Stimulated activated effector memory CD8-positive, alpha-beta T cell treated with anti-CD3 and anti-CD28 coated beads, Interleukin-12 subunit alpha, Interleukin-12 subunit beta, amount 100 ng/mL, for 72 hours (primary cell): Measurements from ENCODE around the gene TP63.
"Not testable (repeated sequence)": the region's sequence is repeated elsewhere in the genome, so short reads cannot be mapped to it uniquely, and the experiment has no call there.

ENCODE experiments used
- ATAC-seq: fragments of 150-1000 bp; cut with Tn5 transposase; 2 replicates; pipeline ENCODE4 v1.10.0; 2021
- DNase-seq, 2 donors: peaks; one replicate each; pipeline ENCODE4 v3.0.0; 2021 to 2022; ENCODE audit warnings: low spot score in 2 of 2
- H3K27ac Mint-ChIP-seq: one replicate; pipeline ENCODE4 v1.8.0; 2022; ENCODE audit warnings: mild to moderate bottlenecking, mixed read lengths
- H3K36me3 Mint-ChIP-seq: one replicate; pipeline ENCODE4 v1.8.0; 2022; ENCODE audit warnings: mild to moderate bottlenecking, mixed read lengths
- H3K4me1 Mint-ChIP-seq: one replicate; pipeline ENCODE4 v1.8.0; 2022; ENCODE audit warnings: mixed read lengths
- H3K4me3 Mint-ChIP-seq: one replicate; pipeline ENCODE4 v1.8.0; 2022; ENCODE audit warnings: mild to moderate bottlenecking, mixed read lengths
- H3K9me3 Mint-ChIP-seq: one replicate; pipeline ENCODE4 v1.8.0; 2022; ENCODE audit warnings: mixed read lengths

TP63 gene

DNA sequence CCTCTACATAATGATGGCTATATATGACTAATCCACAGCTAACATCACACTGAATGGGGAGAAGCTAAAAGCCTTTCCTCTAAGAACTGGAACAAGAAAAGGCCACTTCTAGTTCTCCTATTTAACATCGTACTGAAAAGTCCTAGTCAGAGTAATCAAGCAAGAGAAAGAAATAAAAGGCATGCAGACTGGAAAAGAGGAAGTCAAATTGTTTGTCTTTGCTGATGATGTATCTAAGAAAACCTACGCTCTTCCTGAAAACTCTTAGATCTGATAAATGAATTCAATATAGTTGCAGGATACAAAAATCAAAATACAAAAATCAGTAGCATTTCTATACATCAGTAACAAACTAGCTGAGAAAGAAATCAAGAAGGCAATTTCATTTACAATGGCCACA, 116.9 kb downstream of the TP63 start:
- DNase-seq, result no peak
- H3K36me3 Mint-ChIP-seq, result no peaks in the 10 kb centered on the region
- H3K4me3 Mint-ChIP-seq, result no peak overlapping the region
- no peak overlapping the region for H3K27ac Mint-ChIP-seq
- no peak for ATAC-seq
- H3K9me3 Mint-ChIP-seq, result peaks cover 4% of the 10 kb centered on the region
- H3K4me1 Mint-ChIP-seq, result no peaks in the 10 kb centered on the region

- not testable (repeated sequence) for H3K4me1 Mint-ChIP-seq, H3K9me3 Mint-ChIP-seq, H3K27ac Mint-ChIP-seq, H3K36me3 Mint-ChIP-seq, DNase-seq, ATAC-seq, H3K4me3 Mint-ChIP-seq
Observed at GRCh38 chr3:189750972-189751371, 119.8 kb downstream of the TP63 start.

DNA sequence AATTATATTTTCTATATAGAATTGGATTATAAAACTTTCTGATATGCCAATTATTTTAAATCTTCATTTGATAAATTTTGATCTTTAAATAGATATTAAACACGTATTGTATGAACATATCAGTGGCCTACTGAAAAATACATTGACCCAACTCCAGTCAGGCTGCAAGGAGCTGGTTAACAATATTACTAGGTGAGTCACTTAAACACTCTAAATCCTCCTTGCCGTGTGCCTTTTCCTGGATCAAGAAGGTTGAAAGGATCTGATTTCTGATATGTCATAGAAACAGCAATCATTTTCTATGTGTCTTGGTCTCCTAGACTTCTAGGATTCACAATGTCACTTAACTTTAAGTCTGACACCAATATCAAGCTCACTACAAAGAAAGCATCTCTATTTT, 123.2 kb downstream of the TP63 start:
- H3K4me1 Mint-ChIP-seq, result no peaks in the 10 kb centered on the region
- no peak overlapping the region for H3K4me3 Mint-ChIP-seq
- H3K9me3 Mint-ChIP-seq, result no peaks in the 10 kb centered on the region
- no peak overlapping the region for H3K27ac Mint-ChIP-seq
- no peaks in the 10 kb centered on the region for H3K36me3 Mint-ChIP-seq
- DNase-seq (no peak), ATAC-seq (no peak)

DNA sequence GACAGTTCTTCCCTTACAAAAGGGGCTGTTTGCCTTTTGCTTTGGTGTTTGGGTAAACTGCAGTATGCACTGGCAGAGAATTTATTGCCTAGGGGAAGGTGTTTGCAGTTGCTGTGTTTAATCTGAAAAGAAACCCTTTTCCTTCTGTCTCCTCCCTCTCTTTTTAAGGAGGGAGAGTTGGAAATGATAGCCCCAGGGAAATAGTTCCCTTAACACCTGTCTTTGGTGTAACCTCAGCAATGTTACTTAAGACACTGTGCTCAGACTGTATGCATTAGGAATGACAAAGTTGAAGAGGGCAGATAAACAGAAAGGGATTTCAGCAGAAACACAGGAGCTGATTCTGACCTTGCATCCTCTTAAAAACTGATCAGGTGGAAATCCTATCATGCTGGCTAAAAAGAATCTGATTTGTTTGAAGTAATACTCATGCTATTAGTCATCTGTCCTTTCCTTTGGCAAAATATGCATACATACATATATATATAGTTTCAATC, 125.4 kb downstream of the TP63 start:
- no peaks in the 10 kb centered on the region for H3K36me3 Mint-ChIP-seq
- H3K4me1 Mint-ChIP-seq, result no peaks in the 10 kb centered on the region
- no peak for DNase-seq
- no peak for ATAC-seq
- H3K27ac Mint-ChIP-seq, result no peak overlapping the region
- no peak overlapping the region for H3K4me3 Mint-ChIP-seq
- no peaks in the 10 kb centered on the region for H3K9me3 Mint-ChIP-seq

DNA sequence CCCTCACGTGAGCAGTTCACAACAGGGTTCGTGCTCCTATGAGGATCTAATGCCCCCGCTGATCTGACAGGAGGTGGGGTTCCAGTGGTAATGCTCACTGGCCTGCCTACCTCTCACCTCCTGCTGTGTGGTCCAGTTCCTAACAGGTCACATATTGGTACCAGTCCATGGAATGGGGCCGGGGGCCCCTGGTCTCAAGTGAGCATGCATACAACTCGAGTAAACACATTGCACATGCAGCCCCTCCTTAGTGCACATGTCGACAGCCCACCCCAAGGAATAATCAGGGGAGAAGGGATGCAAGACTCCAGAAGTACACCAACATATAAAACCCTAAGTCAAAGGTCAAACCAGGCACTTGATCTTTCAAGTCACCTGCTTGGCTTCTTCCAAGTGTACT, 127.0 kb downstream of the TP63 start:
- H3K27ac Mint-ChIP-seq, result no peak overlapping the region

GRCh38 chr3:189766416-189766815, 135.2 kb downstream of the TP63 start:
- Mint-ChIP-seq H3K4me1 (no peaks in the 10 kb centered on the region), H3K36me3 (no peaks in the 10 kb centered on the region), H3K4me3 (no peak overlapping the region), H3K27ac (no peak overlapping the region), H3K9me3 (no peaks in the 10 kb centered on the region)
- DNase-seq, result no peak
- ATAC-seq, result no peak

More for the DNA sequence above, 127.0 kb downstream of the TP63 start:
- no peaks in the 10 kb centered on the region for H3K9me3 Mint-ChIP-seq
- H3K4me3 Mint-ChIP-seq, result no peak overlapping the region
- no peak for DNase-seq
- H3K36me3 Mint-ChIP-seq, result no peaks in the 10 kb centered on the region
- H3K4me1 Mint-ChIP-seq, result no peaks in the 10 kb centered on the region
- ATAC-seq, result no peak

- Mint-ChIP-seq H3K36me3 (no peaks in the 10 kb centered on the region), H3K4me3 (no peak overlapping the region), H3K27ac (no peak overlapping the region), H3K9me3 (no peaks in the 10 kb centered on the region), H3K4me1 (no peaks in the 10 kb centered on the region)
- no peak for DNase-seq
- ATAC-seq, result no peak
Observed at GRCh38 chr3:189771842-189772450, 140.8 kb downstream of the TP63 start.

DNA sequence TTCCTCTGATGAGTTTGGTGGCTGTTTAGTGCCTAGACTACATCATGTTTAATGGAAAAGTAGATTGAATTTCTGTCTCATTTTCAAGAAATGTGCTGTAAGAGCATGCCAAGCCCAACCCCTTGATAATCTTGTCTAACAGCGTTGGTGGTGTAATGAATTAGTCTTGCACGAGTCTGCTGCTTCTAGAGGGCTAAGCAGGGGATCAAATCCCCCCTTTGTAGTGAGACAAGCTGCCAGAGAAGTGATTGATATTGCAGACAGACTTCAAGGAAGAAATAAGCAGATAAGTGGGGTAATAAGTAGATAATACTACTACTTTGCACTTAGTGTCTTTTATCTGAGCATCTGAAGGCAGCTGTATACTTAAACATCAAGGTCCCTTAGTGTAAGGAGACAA, 141.4 kb downstream of the TP63 start:
- H3K9me3 Mint-ChIP-seq, result no peaks in the 10 kb centered on the region
- H3K4me3 Mint-ChIP-seq, result no peak overlapping the region
- DNase-seq, result no peak
- no peak overlapping the region for H3K27ac Mint-ChIP-seq
- no peaks in the 10 kb centered on the region for H3K36me3 Mint-ChIP-seq
- no peaks in the 10 kb centered on the region for H3K4me1 Mint-ChIP-seq
- ATAC-seq, result no peak

DNA sequence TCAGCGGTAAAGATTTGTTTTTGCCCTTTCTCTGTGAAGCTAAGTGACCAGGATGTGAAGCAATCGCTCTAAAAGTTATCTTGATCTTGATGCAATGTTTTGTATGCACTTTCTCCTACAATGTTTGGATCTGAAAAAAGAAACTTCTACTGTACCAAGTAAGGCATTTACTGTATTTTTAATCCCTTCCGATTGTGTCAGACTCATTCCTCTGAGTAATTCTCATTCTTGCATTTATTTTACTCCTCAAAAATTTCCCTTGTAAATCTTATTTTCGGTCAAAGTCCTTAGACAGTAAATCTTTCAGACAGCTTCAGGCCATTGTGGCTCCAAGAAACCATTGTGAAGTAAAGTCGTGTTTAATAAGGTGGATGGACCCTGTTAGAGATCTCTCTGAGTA, 141.9 kb downstream of the TP63 start:
- no peak for ATAC-seq
- no peak for DNase-seq
- Mint-ChIP-seq H3K9me3 (no peaks in the 10 kb centered on the region), H3K36me3 (no peaks in the 10 kb centered on the region), H3K4me1 (no peaks in the 10 kb centered on the region), H3K27ac (no peak overlapping the region), H3K4me3 (no peak overlapping the region)

DNA sequence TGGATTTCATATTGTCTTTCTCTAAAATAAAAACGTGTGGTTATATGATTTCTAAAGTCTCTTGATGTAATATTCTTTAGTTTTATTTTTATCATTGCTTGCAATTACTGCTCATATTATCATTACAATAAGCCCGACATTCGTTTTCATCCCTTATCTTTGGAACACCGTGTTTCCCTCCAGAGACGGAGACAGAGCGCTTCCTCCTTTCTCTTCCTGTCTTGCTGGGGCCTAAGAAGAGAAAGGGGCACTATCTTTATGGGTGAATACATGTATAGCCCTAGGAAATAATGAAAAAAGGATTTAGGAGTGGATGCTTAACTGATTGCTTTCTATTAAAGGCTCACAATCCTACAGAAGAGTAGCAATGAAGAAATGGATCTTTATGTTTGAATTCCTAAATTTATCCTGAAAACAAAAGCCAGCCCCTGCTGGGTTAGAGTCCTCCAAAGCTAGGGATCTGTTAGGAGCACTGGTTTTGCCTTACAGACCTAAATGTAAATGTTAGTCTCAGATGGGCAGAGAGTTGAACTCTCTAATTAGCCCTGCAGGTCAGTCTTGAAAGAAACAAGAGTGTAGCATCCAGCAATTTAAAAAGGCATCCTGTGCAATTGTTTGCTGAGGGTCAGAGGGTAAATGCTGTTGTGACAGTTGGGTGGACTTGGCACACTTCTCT, 145.1 kb downstream of the TP63 start:
- DNase-seq (no peak), ATAC-seq (no peak)
- Mint-ChIP-seq H3K27ac (no peak overlapping the region), H3K4me3 (no peak overlapping the region), H3K36me3 (no peaks in the 10 kb centered on the region), H3K4me1 (no peaks in the 10 kb centered on the region), H3K9me3 (no peaks in the 10 kb centered on the region)

DNA sequence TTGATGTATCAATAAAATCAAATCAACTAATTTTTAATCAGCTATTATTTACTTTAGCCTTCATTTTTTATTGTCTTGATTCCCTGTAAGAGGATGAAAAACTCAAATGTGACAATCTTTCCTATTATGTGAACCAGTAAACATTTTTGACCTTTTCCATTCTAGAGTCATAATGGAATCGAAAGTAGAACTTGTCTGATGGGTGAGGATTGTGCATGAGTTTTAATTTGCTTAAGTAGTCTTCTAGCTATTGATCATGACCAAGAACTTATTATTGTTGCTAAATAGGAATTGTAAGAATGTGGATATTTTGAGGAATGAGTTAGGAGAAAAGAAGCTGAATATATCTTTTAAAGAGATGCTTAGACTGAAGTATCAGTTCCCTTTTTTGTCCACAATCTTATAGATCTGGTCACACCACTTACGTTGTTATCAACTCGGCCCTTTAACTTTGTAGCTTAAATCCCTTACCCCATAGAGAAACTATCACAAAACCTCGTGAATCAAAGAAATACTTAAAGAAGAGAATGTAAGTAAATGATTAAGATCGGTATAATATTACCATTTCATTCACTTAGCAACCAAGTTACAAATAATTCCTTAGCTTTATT, 147.3 kb downstream of the TP63 start:
- Mint-ChIP-seq H3K4me3 (no peak overlapping the region), H3K4me1 (no peaks in the 10 kb centered on the region), H3K27ac (no peak overlapping the region), H3K36me3 (no peaks in the 10 kb centered on the region), H3K9me3 (no peaks in the 10 kb centered on the region)
- DNase-seq, result no peak
- ATAC-seq, result no peak

- no peaks in the 10 kb centered on the region for H3K9me3 Mint-ChIP-seq
- H3K27ac Mint-ChIP-seq, result no peak overlapping the region
- no peaks in the 10 kb centered on the region for H3K4me1 Mint-ChIP-seq
- H3K36me3 Mint-ChIP-seq, result no peaks in the 10 kb centered on the region
- no peak overlapping the region for H3K4me3 Mint-ChIP-seq
- DNase-seq (no peak), ATAC-seq (no peak)
Observed at GRCh38 chr3:189779166-189779565, 148.0 kb downstream of the TP63 start.

GRCh38 chr3:189780546-189781270, 149.5 kb downstream of the TP63 start:
- H3K4me3 Mint-ChIP-seq, result no peak overlapping the region

GRCh38 chr3:189781415-189781814, 150.2 kb downstream of the TP63 start:
- ATAC-seq (no peak), DNase-seq (no peak)
- no peak overlapping the region for H3K4me3 Mint-ChIP-seq
- H3K9me3 Mint-ChIP-seq, result no peaks in the 10 kb centered on the region
- no peak overlapping the region for H3K27ac Mint-ChIP-seq
- H3K36me3 Mint-ChIP-seq, result no peaks in the 10 kb centered on the region
- no peaks in the 10 kb centered on the region for H3K4me1 Mint-ChIP-seq

More at GRCh38 chr3:189780546-189781270, 149.5 kb downstream of the TP63 start:
- Mint-ChIP-seq H3K9me3 (no peaks in the 10 kb centered on the region), H3K36me3 (no peaks in the 10 kb centered on the region), H3K4me1 (no peaks in the 10 kb centered on the region), H3K27ac (no peak overlapping the region)
- ATAC-seq (no peak), DNase-seq (no peak)

DNA sequence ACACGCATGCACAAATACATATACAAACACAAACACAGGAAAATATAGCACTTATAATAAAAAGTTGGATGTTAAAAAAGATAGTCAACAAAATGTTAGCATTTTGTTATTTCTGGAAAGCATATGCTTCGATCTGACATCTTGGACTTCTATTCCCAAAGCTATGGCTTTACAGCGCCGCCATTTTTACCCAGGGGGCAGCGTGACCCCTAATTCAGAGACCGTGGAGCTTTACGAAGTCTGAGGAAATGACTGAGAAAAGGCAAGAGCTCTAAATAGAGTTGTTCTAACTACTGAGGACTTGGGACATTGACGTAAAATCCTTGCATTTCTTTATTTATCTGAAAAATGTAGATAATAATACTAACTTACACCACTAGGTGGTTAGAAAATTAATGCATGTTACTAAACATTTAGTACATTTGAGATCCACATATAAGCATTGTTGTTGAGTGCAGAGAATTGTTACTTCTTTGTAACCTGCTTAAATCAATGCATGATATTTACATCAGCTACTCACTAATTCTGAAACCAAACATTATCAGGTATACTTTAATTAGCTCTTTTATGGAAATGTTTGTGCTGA, 155.4 kb downstream of the TP63 start:
- no peak for DNase-seq
- peaks cover 6% of the 10 kb centered on the region for H3K4me1 Mint-ChIP-seq
- H3K9me3 Mint-ChIP-seq, result no peaks in the 10 kb centered on the region
- ATAC-seq, result no peak
- H3K4me3 Mint-ChIP-seq, result no peak overlapping the region
- no peaks in the 10 kb centered on the region for H3K36me3 Mint-ChIP-seq
- H3K27ac Mint-ChIP-seq, result no peak overlapping the region
